GM18858 (cell line): ENCODE measurements around the gene MYO7A.

ENCODE experiments used
- ATAC-seq: cut with Tn5 transposase; IDR thresholded peaks from one replicate; pipeline ENCODE4 v1.9.1; 2021; ENCODE audit not compliant: unreplicated experiment

The MYO7A gene

DNA sequence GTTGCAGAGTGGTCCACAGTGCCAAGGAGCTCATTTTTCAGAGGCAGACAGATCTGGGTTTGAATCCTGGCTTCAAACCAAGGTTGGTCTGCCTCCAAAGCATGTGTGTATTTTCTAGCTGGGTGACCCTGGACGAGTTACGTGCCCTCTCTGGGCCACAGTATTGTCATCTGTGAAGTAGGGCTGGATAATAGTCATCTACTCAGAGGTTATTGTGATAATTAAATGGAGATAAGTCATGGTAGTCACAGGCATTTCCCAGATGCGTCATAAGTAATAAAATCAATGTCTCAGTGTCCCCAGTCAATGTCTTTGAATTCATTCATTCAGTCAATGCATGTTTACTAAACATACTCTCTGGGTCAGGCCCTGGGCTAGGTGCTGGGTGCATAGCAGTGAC lies 16.8 kb upstream of the MYO7A start:
- no peak for ATAC-seq

DNA sequence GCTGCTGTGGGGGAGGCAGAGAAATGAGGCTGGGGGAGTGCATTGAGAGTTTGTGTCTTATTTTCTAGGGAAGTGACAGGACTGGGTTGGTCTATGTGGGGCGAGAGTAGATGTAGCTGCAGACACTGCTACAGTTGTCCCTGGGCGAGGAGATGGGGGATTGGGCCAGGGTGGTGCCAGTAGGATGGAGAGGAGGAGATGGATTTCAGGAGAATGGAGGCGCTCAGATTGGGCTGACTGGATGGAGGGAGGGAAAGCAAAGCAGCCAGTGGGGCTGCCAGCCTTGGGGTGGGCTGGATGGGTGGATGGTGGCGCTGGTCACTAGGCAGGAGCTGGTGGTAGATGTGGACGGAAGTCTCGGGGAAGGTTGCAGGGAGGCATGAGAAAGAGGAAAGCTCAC lies 16.1 kb upstream of the MYO7A start:
- no peak for ATAC-seq

DNA sequence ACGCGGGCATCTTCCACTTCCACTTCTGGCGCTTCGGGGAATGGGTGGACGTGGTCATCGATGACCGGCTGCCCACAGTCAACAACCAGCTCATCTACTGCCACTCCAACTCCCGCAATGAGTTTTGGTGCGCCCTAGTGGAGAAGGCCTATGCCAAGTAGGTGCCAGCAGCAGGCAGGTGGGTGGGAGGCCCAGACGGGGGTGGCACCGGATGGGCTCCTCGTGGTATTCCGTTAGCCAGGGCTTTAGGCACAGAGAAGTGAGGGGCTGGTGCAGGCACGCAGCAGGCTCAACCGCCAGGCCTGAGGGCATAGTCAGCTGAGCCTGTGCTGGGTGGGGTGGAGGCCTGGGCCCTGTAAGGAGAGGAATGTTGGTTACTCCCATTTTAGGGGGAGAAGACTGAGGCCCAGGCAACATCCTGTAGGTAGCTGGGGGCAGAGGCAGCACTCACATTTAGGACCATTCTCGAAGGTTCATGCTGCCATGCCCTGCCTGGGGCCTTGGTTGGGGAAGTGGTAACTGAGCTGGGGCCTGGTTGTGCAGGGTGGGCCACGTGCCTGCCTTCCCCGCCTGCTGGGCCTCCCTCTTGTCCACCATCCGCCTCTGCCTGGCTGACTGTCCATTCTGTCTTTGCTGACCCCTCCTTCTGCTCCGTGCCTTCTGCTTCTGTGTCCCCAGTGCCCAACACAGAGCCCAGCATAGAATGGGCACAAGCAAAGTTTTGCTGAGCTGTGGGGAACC lies 15.2 kb upstream of the MYO7A start:
- no peak for ATAC-seq

DNA sequence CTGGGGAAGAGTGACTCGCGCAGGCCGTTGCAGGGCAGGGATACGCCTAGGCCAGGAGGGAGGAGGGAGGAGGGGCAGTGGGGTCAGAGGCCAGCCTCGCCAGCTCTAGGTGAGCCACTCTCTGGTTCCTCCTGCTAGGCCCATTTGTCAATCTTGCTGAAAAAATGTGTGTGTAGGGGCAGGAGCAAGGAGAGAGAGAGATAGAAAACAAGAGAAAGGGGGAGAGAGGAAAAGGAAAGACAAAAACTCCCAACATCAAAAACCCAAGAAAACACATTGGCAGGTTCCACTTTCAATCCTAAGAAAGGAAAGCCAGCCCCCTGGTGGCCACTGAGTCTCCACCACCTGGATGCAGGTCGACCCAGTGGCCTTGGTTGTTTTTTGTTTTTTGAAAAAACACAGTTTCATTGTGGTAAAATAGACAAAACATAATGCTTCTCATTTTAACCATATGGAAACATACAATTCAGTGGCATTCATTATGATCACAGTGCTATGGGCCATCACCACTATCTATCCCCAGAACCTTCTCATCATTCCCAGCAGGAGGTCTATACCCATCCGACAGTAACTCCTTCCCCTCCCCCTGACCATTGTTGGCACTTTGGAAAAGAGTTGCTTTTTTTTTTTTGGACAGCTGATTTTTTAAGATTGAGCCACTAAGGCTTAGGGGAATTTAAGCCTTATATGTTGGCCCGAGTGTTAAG lies 14.5 kb upstream of the MYO7A start:
- ATAC-seq = no peak

DNA sequence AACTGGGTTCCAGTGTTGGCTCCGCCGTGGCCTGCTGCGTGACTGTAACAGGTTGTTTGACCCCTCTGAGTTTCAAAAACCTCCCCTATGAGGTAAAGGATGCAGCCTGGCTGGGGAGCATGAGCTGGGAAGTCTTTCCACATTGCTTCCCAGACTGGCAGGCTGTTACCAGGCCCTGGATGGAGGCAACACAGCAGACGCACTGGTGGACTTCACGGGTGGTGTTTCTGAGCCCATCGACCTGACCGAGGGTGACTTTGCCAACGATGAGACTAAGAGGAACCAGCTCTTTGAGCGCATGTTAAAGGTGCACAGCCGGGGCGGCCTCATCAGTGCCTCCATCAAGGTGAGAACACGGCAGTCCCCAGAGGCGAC lies 14.0 kb upstream of the MYO7A start:
- ATAC-seq = no peak

DNA sequence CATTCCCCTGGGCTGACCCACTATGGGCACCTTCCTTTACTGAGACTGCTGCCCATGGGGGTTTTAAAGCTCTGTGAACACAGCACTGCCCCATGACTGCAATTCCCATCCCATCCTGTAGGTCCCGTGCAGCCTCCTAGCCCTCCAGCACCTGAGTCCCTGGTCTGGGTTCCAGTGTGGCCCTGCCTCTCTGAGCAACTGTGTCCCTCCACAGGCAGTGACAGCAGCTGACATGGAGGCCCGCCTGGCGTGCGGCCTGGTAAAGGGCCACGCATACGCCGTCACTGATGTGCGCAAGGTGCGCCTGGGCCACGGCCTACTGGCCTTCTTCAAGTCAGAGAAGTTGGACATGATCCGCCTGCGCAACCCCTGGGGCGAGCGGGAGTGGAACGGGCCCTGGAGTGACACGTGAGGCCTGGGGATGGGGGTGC lies 12.8 kb upstream of the MYO7A start:
- no peak for ATAC-seq

DNA sequence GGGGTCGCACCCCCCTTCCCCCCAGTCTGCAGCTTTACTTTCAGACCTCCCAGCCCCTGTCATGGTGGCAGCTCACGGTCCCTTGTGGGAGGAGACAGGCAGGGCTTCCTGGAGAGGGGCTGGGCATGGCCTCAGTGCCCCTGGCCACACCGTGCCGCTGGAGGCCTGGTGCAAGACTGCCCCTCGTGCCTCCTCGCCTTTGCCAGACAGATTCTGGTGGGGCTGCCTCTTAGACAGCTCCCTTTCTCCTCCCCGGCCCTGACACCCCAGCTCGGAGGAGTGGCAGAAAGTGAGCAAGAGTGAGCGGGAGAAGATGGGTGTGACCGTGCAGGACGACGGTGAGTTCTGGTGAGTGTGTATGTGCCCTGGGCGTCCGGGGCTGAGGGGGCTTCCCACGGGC lies 12.1 kb upstream of the MYO7A start:
- no peak for ATAC-seq

DNA sequence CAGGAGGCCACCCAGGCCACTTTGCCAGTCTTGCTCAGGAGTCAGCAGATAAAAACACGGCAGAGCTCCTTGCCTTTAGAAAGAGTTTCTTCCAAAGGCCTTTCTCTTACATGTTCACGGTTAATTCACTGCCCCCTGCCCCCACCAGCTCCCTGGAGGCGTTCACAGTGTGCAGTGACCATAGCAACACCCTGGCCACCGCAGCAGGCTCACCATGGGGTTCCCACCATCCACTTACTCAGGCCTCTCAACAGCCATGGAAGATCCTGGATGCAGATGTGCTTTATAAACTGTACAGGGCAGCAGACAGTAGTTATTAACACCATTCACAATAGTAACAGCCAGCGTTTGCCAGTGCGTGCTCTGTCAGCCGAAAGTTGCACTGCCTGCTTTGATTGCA lies 10.6 kb upstream of the MYO7A start:
- no peak for ATAC-seq

DNA sequence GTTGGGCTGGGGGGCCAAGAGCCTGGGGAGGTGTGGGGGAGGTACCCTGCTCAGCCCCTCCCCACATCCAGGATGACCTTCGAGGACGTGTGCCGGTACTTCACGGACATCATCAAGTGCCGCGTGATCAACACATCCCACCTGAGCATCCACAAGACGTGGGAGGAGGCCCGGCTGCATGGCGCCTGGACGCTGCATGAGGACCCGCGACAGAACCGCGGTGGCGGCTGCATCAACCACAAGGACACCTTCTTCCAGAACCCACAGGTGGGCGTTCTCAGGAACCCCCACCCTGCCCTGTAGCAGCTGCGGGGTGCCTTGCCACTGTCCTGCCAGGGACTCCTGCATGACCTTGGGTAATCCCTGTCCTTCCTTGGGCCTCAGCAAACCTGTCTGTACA lies 10.0 kb upstream of the MYO7A start:
- no peak for ATAC-seq

DNA sequence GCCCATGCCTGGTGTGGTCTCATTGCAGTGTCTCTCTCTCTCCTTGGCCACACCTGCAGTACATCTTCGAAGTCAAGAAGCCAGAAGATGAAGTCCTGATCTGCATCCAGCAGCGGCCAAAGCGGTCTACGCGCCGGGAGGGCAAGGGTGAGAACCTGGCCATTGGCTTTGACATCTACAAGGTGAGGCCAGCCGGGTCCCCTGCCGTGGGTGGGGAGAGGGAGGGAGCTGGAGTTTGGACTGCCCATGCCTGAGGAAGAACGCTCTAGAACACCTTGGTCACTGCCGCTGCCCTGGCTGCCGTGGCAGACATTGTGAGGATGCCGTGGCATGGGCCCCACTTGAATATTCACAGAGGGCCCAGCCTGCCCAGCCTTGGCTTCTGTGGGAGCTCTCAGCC lies 9.1 kb upstream of the MYO7A start:
- no peak for ATAC-seq

DNA sequence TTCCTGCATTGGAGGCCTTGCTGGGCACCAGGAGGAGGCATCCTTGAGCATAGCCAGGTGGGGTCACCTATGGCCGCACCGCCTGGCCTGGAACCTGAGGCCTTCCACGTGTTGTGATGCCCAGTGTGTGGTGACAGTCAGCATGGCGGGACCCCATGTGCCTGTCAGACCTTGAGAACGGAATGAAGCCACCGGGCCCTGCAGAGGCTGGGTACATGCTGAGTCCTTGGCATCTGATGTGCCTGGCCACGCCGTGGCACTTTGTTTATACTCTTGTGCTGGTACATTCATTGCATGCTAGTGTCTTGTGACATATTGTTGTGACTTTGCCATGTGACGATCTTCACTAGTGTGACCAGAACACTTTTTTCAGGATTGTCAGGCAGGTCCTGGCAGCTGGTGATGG lies 8.5 kb upstream of the MYO7A start:
- ATAC-seq = no peak

DNA sequence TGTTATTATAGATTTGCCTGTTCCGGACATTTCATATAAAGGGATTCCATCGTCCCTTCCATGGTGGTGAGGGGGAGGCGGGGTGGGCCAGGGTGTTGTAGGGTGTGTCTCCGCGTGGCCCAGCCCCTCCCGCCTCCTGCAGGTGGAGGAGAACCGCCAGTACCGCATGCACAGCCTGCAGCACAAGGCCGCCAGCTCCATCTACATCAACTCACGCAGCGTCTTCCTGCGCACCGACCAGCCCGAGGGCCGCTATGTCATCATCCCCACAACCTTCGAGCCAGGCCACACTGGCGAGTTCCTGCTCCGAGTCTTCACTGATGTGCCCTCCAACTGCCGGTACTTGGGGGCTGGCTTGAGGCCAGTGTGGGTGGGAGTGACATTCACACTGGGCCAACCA lies 7.5 kb upstream of the MYO7A start:
- no peak for ATAC-seq

DNA sequence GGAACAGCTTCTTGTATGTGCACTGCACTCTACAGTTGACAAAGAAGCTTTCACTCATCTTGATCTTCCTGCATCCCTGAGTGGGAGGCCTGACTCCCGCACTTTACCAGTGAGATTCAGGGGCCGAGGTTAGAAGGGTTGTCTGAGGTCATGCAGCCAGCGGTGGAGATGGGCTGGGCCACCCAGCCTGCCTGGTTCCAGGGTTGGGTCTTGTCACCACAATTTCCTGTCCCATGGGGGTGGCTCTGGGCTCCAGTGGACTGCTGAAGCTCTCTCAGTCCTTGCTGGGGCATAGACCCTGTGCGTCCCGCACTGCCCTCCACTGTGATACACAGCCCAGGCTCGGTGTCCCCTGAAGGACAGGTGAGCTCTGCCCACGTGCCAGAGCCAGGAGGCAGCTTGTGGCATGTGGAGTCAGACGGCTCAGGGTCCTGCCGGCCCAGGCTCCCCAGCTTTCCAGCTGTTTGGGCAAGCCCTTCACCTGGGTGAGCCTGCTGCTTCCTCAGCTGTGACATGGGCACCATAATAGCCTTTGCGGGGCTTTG lies 6.9 kb upstream of the MYO7A start:
- no peak for ATAC-seq

DNA sequence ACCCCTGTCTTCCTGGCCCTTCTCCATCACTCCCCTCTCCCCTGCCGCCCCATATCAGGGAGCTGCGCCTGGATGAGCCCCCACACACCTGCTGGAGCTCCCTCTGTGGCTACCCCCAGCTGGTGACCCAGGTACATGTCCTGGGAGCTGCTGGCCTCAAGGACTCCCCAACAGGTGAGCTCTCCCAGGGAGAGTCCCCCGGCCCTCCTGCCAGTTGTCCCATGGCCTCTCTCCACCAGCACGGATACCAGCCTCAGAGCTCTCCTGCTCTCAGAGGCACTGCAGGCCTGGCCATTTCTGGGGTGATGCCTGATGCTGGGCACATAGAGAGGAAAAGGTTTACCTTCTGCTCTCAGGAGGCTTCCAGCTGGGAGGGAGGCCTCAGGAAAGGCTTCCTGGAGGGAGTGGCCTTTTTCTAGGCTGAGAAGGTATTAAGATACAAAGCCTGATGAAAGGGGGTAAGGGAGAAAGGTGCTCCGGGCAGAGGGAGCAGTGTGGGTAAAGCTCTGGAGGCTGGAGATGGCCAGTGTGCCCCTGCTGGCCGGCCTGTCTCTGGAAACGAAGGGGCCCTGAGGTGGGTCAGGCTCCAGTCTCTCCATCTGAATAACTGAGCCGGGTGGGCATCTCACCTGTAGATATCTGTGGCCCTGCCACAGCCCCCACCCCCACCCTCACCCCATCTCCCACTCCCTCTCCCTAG lies 6.0 kb upstream of the MYO7A start:
- no peak for ATAC-seq

DNA sequence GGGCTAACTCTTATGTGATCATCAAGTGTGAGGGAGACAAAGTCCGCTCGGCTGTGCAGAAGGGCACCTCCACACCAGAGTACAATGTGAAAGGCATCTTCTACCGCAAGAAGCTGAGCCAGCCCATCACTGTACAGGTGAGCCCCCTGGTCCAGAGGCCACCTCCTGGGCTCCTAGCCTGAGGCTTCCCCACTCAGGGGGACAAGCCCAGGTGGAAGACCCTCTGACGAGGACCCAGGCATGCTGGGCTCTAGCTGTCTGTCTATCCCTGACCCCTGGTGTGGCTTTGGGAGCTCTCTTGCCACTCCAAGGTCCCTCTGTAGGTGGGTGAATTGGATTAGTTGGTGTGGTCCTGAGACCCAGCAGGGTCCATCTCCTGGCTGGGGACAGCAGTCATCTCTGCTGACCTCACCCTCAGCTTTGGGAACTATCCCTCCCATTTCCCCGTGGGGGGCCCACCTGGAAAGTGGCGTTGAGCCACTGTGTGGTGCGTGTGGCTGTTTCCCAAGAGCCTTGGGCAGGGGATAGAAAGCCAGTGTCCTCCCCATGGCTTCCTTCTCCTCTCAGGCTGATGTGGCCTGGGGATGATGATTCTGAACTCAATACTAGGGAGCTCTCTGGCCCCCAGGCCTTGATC lies 5.4 kb upstream of the MYO7A start:
- no peak for ATAC-seq

DNA sequence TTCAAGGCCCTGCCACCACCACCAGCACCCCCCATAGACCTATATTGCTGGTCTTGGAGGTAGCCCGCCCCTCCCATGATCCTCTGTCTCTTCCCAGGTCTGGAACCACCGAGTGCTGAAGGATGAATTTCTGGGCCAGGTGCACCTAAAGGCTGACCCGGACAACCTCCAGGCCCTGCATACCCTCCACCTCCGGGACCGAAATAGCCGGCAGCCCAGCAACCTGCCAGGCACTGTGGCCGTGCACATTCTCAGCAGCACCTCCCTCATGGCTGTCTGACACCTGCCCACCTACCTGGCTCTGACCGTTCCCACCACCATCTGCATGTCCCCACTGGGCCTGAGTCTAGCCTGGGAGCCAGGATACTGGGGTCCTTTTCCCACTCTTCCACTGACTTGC lies 4.5 kb upstream of the MYO7A start:
- no peak for ATAC-seq

DNA sequence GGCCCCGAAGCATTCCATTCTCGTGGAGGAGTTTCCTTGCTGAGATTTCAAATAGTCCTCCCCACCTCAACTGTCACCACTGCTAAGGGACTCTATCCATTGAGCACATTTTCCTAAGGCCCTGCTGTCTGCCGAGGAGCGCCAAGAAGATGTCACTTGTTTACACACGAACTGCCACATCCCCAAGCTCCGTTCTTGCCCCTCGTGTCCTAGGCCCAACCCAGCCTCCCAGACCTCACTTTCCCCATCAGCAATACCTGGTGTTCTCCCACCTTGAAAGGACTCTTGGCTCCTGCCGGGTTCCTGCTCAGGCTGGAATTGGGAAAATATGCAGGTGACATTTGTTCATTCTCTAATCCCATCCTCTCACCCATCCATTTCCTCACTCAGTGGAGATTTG lies 4.0 kb upstream of the MYO7A start:
- ATAC-seq = no peak

DNA sequence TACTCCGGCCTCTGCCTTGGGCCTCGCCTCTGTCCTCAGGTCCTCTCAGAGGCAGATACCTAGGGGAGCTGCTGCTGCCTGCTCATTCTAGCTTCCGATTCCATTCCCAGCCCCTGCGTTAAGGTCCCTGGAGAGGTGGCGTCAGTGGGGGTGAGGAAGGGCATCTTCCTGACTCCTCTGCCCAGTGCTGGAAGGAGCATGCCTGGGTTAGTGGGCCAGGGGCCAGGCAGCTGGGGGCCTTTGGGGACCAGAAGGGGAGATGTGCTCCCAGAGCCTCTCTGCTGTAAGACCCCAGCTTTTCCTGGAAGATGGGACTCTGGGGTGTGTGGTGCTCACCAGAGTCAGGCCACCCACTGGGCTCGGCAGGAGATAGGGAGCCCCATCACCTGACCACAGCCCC lies 3.6 kb upstream of the MYO7A start:
- ATAC-seq = no peak

DNA sequence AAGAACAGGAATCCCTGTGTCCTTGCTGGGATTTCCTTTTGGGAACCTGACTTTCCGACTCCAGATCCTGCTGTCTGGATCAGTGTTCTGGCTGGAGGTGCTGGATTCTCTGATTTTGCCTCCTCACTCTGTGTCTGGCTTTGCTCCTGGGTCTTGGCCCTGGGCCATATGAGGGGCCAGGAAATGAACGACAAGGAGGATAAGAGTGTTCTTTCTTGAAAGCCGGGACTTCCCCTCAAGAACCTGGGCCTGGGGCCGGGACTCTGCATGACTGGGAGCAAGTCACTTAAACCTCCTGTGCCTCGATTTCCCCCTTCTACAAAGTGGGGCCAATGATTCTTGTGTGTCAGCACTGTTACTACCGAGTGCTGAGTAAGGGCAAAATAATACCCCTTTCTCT lies 2.9 kb upstream of the MYO7A start:
- no peak for ATAC-seq

DNA sequence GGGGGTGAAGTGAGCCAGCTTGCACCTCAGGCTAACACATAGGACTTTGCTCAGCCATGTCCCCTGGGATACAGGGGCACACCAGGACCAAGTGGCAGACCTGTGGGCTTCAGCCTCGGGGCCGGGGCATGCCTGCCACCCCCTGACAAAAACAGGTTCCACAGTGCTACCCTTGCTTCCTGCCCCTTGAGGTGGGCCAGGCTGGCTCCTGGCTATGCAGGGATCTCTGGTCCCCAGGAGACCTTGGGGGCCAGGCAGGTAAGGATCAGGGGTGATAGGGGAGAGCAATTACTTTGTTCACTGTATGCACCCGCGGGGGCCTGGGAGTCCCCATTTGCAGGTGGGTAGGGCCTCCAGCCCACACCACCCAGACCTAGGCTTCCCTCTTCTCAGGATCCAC lies 2.4 kb upstream of the MYO7A start:
- no peak for ATAC-seq

DNA sequence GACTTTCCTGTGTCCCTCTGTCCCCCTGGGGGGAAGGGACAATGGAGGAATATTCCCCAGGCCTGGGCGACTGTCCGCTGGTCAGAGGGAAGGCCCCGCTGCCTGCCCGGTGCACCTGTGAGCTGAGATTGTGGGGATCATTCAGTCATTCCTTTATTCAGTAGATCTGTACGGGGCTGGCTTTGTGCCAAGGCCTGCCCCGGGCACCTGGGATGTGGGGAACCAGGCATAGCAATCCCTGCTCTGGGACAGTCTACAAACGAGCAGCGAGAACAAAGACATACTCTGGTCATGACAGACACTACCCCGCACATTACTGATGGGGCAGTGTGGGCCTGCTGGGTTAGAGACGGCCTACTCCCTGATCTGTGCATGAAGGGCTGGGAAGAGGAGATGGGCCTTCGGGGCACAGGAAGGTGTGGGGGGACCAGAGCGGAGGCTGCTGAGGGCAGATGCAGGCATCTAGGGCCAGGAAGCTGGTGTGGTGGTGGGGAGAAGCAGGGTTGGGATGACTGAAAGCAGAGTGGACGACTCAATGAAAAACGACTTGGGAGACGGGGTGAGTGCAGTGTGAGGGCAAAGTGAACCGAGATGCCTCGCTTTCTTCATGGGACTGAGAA lies 1.8 kb upstream of the MYO7A start:
- ATAC-seq = no peak
